IMR-90 (cell line): ENCODE data around the gene ERCC4. TPM values are rescaled to one million over a fixed set of nuclear protein-coding genes. Genes with fewer than 3 reads are reported as not detected.

ENCODE experiments used
- ATAC-seq: fragments of 200-7000 bp; cut with Tn5 transposase; 2 replicates; pipeline ENCODE4 v1.9.1; 2020; ENCODE audit warnings: low read depth, mild to moderate bottlenecking, moderate library complexity
- BruUV-seq: library from RNA; stranded (reverse); fragments of 400-500 nt; replicated peaks from 2 replicates; lab custom pipeline; 2021; lab: Mats Ljungman, UMichigan
- CTCF ChIA-PET: fragments of 300-600 bp; formaldehyde crosslinking; extraction: SDS; loops from one replicate; lab custom pipeline; 2021; ENCODE audit warnings: antibody characterized with exemption; lab: Yijun Ruan, JAX
- POLR2A ChIA-PET: fragments of 300-600 bp; sonication (Branson Sonifier 250); formaldehyde crosslinking; loops from one replicate; lab custom pipeline; 2022; ENCODE audit warnings: antibody characterized with exemption; ENCODE audit not compliant: unreplicated experiment; lab: Charles Lee
- DNase-seq: peaks from one replicate; pipeline ENCODE4 v3.0.0; 2013
- H2AFZ ChIP-seq: replicated peaks from 2 replicates; pipeline ENCODE3; 2013; ENCODE audit warnings: low read length, mild to moderate bottlenecking; ENCODE audit not compliant: poor library complexity
- H2AK5ac ChIP-seq: 2 replicates; pipeline ENCODE4 v1.6.1; 2013; ENCODE audit warnings: low read depth, low read length, inconsistent platforms
- H2AK9ac ChIP-seq: replicated peaks from 2 replicates; pipeline ENCODE3; 2013; ENCODE audit warnings: mild to moderate bottlenecking, low read depth, low read length, moderate library complexity; ENCODE audit not compliant: poor library complexity
- H2BK120ac ChIP-seq: 2 replicates; pipeline ENCODE4 v1.6.1; 2013; ENCODE audit warnings: low read depth, low read length, inconsistent platforms
- H2BK15ac ChIP-seq: 3 replicates; pipeline ENCODE4 v1.6.1; 2013; ENCODE audit warnings: low read depth, low read length, inconsistent platforms
- H2BK20ac ChIP-seq: 2 replicates; pipeline ENCODE4 v1.6.1; 2013; ENCODE audit warnings: low read depth, mild to moderate bottlenecking, inconsistent platforms, low read length, moderate library complexity
- H2BK5ac ChIP-seq: 2 replicates; pipeline ENCODE4 v1.6.1; 2013; ENCODE audit warnings: mild to moderate bottlenecking, low read depth, low read length, inconsistent platforms; ENCODE audit not compliant: poor library complexity, severe bottlenecking
- H3K14ac ChIP-seq: replicated peaks from 2 replicates; pipeline ENCODE4 v1.6.1; 2013; ENCODE audit warnings: low read depth, low read length, inconsistent platforms
- H3K18ac ChIP-seq: 2 replicates; pipeline ENCODE4 v1.6.1; 2013; ENCODE audit warnings: low read depth, low read length, control low read depth
- H3K23ac ChIP-seq: 2 replicates; pipeline ENCODE4 v1.6.1; 2013; ENCODE audit warnings: low read depth, low read length, inconsistent platforms
- H3K27ac ChIP-seq: 2 replicates; pipeline ENCODE4 v1.5.1; 2013; ENCODE audit warnings: mild to moderate bottlenecking, control low read depth, low read length; ENCODE audit not compliant: insufficient read depth
- H3K27me3 ChIP-seq: 2 replicates; pipeline ENCODE4 v1.6.1; 2013; ENCODE audit warnings: low read length; ENCODE audit not compliant: control insufficient read depth, insufficient read depth
- H3K36me3 ChIP-seq: 2 replicates; pipeline ENCODE4 v1.6.1; 2013; ENCODE audit warnings: low read length, mixed read lengths; ENCODE audit not compliant: control insufficient read depth, insufficient read depth
- H3K4ac ChIP-seq: 2 replicates; pipeline ENCODE4 v1.6.1; 2013; ENCODE audit warnings: low read depth, low read length, inconsistent platforms
- H3K4me1 ChIP-seq: 2 replicates; pipeline ENCODE4 v1.6.1; 2013; ENCODE audit warnings: low read length, mixed read lengths; ENCODE audit not compliant: control insufficient read depth, insufficient read depth
- H3K4me2 ChIP-seq: 2 replicates; pipeline ENCODE4 v1.6.1; 2013; ENCODE audit warnings: low read depth, mild to moderate bottlenecking, control low read depth, low read length, moderate library complexity
- H3K4me3 ChIP-seq: 2 replicates; pipeline ENCODE4 v1.5.1; 2013; ENCODE audit warnings: low read depth, mild to moderate bottlenecking, control low read depth, low read length, moderate library complexity; ENCODE audit not compliant: insufficient read depth
- H3K56ac ChIP-seq: 2 replicates; pipeline ENCODE4 v1.6.1; 2013; ENCODE audit warnings: low read length, inconsistent platforms; ENCODE audit not compliant: insufficient read depth; ENCODE audit errors: extremely low read depth
- H3K79me1 ChIP-seq, 2 experiments: 2 replicates each; pipeline ENCODE4 v1.6.1; 2013; ENCODE audit warnings: low read length in 2 of 2, inconsistent platforms in 1 of 2, low read depth in 1 of 2
- H3K9ac ChIP-seq: 2 replicates; pipeline ENCODE4 v1.6.1; 2013; ENCODE audit warnings: low read depth, low read length, control low read depth
- H3K9me1 ChIP-seq: 2 replicates; pipeline ENCODE4 v1.6.1; 2013; ENCODE audit warnings: low read length, inconsistent platforms; ENCODE audit not compliant: insufficient read depth
- H3K9me3 ChIP-seq: 2 replicates; pipeline ENCODE4 v1.6.1; 2013; ENCODE audit warnings: low read length; ENCODE audit not compliant: control insufficient read depth, insufficient read depth
- H4K20me1 ChIP-seq: 2 replicates; pipeline ENCODE4 v1.6.1; 2013; ENCODE audit warnings: low read length, inconsistent platforms; ENCODE audit not compliant: insufficient read depth
- H4K5ac ChIP-seq: 2 replicates; pipeline ENCODE4 v1.6.1; 2013; ENCODE audit warnings: mild to moderate bottlenecking, low read depth, low read length, control low read depth
- H4K8ac ChIP-seq, 2 experiments: 2 replicates each; pipeline ENCODE4 v1.6.1; 2013; ENCODE audit warnings: low read depth in 2 of 2, low read length in 2 of 2, control low read depth in 1 of 2, inconsistent platforms in 1 of 2
- H4K91ac ChIP-seq: 2 replicates; pipeline ENCODE4 v1.6.1; 2013; ENCODE audit warnings: low read depth, low read length, inconsistent platforms; ENCODE audit not compliant: insufficient read depth
- BHLHE40 ChIP-seq: fragments of 150-350 bp; IDR thresholded peaks from 2 replicates; pipeline ENCODE4 v1.6.1; 2016; ENCODE audit warnings: mild to moderate bottlenecking, low read depth, low read length
- CEBPB ChIP-seq: IDR thresholded peaks from 2 replicates; pipeline ENCODE4 v1.6.1; 2012; ENCODE audit warnings: low read depth, low read length, improper control_type of control experiment
- CHD1 ChIP-seq: IDR thresholded peaks from 2 replicates; pipeline ENCODE4 v1.6.1; 2012; ENCODE audit warnings: low read depth, low read length, improper control_type of control experiment
- FOS ChIP-seq: fragments of 150-350 bp; IDR thresholded peaks from 2 replicates; pipeline ENCODE4 v1.6.1; 2016; ENCODE audit warnings: low read depth, low read length
- MXI1 ChIP-seq: IDR thresholded peaks from 2 replicates; pipeline ENCODE4 v1.6.1; 2012; ENCODE audit warnings: low read depth, mild to moderate bottlenecking, low read length, moderate library complexity, borderline replicate concordance
- NFE2L2 ChIP-seq: fragments of 150-350 bp; IDR thresholded peaks from 2 replicates; pipeline ENCODE4 v1.6.1; 2016; ENCODE audit warnings: low read depth, mild to moderate bottlenecking, low read length
- POLR2A ChIP-seq: IDR thresholded peaks from 2 replicates; pipeline ENCODE4 v1.6.1; 2012; ENCODE audit warnings: mild to moderate bottlenecking, low read depth, low read length
- SMC3 ChIP-seq: fragments of 150-350 bp; IDR thresholded peaks from 2 replicates; pipeline ENCODE4 v1.6.1; 2016; ENCODE audit warnings: low read depth, mild to moderate bottlenecking, antibody characterized with exemption, low read length, moderate library complexity
- WGBS, 2 experiments: methylation state at CpG; one replicate each; pipeline versions ENCODE4 v1.1.5 to v1.1.7; 2013; ENCODE audit warnings: missing lambda C conversion rate in 2 of 2; ENCODE audit not compliant: insufficient read length in 1 of 2; ENCODE audit errors: extremely low coverage in 2 of 2; 5-methylcytosine and 5-hydroxymethylcytosine counted together
- dilution Hi-C: fragments of 300-500 bp; cut with HindIII; formaldehyde crosslinking; loops from one replicate; pipeline ENCODE4 v1.14.3; 2018; ENCODE audit warnings: low sequenced_read_pairs; ENCODE audit not compliant: unreplicated experiment
- in situ Hi-C: fragments of 300-500 bp; cut with MboI; formaldehyde crosslinking; loops from 3 replicates; pipeline ENCODE4 v1.14.3; 2019; ENCODE audit warnings: low sequenced_read_pairs, inconsistent platforms, mixed read lengths
- intact Hi-C: fragments of 100-400 bp; cut with micrococcal nuclease; formaldehyde crosslinking; loops from 2 replicates; pipeline ENCODE4 v1.10.0; 2022
- polyA plus RNA-seq, 3 experiments: library from polyadenylated mRNA; depleted of rRNA; stranded (reverse); fragments of >200 nt; gene quantifications; 2 replicates each; pipeline ENCODE4 v1.2.3, GENCODE V29; 2012; ENCODE audit warnings: low replicate concordance in 1 of 3
- total RNA-seq: library from RNA; depleted of rRNA; stranded (reverse); fragments of >200 nt; gene quantifications from 2 replicates; pipeline ENCODE4 v1.2.3, GENCODE V29; 2012
- TF ChIP-seq, protein P1 (sequence below): fragments of 150-350 bp; IDR thresholded peaks from 2 replicates; pipeline ENCODE4 v1.6.1; 2017; ENCODE audit warnings: mild to moderate bottlenecking, antibody characterized with exemption, low read length, low read depth
- TF ChIP-seq, protein P2 (sequence below): conservative IDR thresholded peaks from 2 replicates; pipeline ENCODE4 v1.5.1; 2012; ENCODE audit warnings: mild to moderate bottlenecking, low read depth, low read length, improper control_type of control experiment

Gene ERCC4
- total and polyA plus RNA-seq, 2 of the 4 experiments (the other 2 are of a cell fraction), result 2.9 to 19.2 TPM

DNA sequence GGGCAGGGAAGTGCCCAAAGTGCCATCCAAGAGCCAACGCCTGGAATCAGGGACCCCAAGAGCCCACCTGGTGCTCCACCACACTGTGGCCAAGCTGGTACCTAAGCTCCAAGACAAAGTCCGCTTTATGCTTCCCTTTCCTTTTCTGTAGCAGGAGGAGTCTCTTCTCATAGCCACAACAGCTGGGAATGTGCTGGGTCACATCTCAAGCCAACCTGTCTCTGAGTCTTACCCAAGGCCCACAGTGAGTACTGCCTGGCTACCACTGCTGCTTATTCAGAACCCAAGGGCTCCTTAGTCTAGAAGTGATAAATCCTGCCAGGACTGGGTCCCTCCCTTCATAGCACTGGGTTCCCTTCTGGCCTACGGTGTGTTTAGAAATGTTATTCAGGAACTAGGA is 49.8 kb downstream of the ERCC4 start:
- Histone ChIP-seq H3K79me1 (no peaks in the 10 kb centered on the region), H4K20me1 (no peaks in the 10 kb centered on the region), H4K5ac (no peak overlapping the region), H2AK5ac (no peak overlapping the region), H3K27ac (no peak overlapping the region), H3K36me3 (no peaks in the 10 kb centered on the region), H3K9me1 (no peaks in the 10 kb centered on the region), H3K9ac (no peak overlapping the region), H2AK9ac (no peak overlapping the region), H3K56ac (no peak overlapping the region), H4K8ac (no peak overlapping the region), H2BK120ac (no peak overlapping the region), H3K18ac (no peak overlapping the region), H3K4ac (no peak overlapping the region), H3K14ac (no peak overlapping the region), H2BK20ac (no peak overlapping the region), H3K27me3 (peaks cover 1% of the 10 kb centered on the region), H3K9me3 (no peaks in the 10 kb centered on the region), H3K4me3 (no peak overlapping the region), H4K91ac (no peak overlapping the region), H3K4me2 (no peak overlapping the region), H2BK5ac (no peak overlapping the region), H3K23ac (no peak overlapping the region), H2AFZ (no peak overlapping the region), H2BK15ac (no peak overlapping the region), H3K4me1 (no peaks in the 10 kb centered on the region)
- BruUV-seq, result no TSS peak
- no peak for TF ChIP-seq CEBPB
- TF ChIP-seq, protein P1, sequence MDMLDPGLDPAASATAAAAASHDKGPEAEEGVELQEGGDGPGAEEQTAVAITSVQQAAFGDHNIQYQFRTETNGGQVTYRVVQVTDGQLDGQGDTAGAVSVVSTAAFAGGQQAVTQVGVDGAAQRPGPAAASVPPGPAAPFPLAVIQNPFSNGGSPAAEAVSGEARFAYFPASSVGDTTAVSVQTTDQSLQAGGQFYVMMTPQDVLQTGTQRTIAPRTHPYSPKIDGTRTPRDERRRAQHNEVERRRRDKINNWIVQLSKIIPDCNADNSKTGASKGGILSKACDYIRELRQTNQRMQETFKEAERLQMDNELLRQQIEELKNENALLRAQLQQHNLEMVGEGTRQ, result no peak
- no peak for TF ChIP-seq BHLHE40
- TF ChIP-seq FOS, result no peak
- no peak for TF ChIP-seq SMC3
- TF ChIP-seq POLR2A, result no peak
- TF ChIP-seq, protein P2, sequence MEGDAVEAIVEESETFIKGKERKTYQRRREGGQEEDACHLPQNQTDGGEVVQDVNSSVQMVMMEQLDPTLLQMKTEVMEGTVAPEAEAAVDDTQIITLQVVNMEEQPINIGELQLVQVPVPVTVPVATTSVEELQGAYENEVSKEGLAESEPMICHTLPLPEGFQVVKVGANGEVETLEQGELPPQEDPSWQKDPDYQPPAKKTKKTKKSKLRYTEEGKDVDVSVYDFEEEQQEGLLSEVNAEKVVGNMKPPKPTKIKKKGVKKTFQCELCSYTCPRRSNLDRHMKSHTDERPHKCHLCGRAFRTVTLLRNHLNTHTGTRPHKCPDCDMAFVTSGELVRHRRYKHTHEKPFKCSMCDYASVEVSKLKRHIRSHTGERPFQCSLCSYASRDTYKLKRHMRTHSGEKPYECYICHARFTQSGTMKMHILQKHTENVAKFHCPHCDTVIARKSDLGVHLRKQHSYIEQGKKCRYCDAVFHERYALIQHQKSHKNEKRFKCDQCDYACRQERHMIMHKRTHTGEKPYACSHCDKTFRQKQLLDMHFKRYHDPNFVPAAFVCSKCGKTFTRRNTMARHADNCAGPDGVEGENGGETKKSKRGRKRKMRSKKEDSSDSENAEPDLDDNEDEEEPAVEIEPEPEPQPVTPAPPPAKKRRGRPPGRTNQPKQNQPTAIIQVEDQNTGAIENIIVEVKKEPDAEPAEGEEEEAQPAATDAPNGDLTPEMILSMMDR, result no peak
- no peak for TF ChIP-seq NFE2L2
- TF ChIP-seq CHD1, result no peak
- no peak for TF ChIP-seq MXI1
- WGBS, 2 experiments, result 71% methylated on average over 1 of the region's 3 CpGs; no CpG with 5 or more reads in 1 of the 2 experiments
- dilution Hi-C loops (no loop called here), intact Hi-C loops (no loop called here), in situ Hi-C loops (no loop called here)
- ChIA-PET POLR2A (no interaction called here), CTCF (no interaction called here)
- no peak for ATAC-seq
- DNase-seq, result no peak
